Right lobe of liver (tissue), 6 donors: ENCODE data around the gene CANX. TPM values are rescaled to one million over a fixed set of nuclear protein-coding genes. Genes with fewer than 3 reads are reported as not detected.

Source experiments
- ATAC-seq, 4 donors: fragments of 200-7000 bp; cut with Tn5 transposase; one replicate each; pipeline ENCODE4 v1.9.1; 2020; ENCODE audit warnings: mild to moderate bottlenecking in 4 of 4, moderate library complexity in 4 of 4
- DNase-seq, 3 donors: peaks; one replicate each; pipeline ENCODE4 v3.0.0-alpha.2; 2020
- H3K27ac ChIP-seq, 3 donors: fragments of 200-600 bp; one replicate each; pipeline ENCODE4 v1.8.0; 2022
- H3K27me3 ChIP-seq, 2 donors: fragments of 200-600 bp; one replicate each; pipeline ENCODE4 v1.8.0; 2022
- H3K36me3 ChIP-seq, 4 donors: fragments of 200-600 bp; sonication (generic) in 1 of 4; one replicate each; pipeline versions ENCODE4 v1.5.1 to v1.8.0; 2017 to 2022; ENCODE audit warnings: control low read depth in 1 of 4
- H3K4me1 ChIP-seq, 4 donors: fragments of 200-600 bp; sonication (generic) in 1 of 4; one replicate each; pipeline versions ENCODE4 v1.5.1 to v1.8.0; 2017 to 2022; ENCODE audit warnings: control low read depth in 1 of 4
- H3K4me3 ChIP-seq, 3 donors: fragments of 200-600 bp; one replicate each; pipeline ENCODE4 v1.8.0; 2022
- H3K9me3 ChIP-seq, 4 donors: fragments of 200-600 bp; sonication (generic) in 1 of 4; one replicate each; pipeline versions ENCODE4 v1.5.1 to v1.8.0; 2017 to 2022; ENCODE audit warnings: control low read depth in 1 of 4
- CTCF ChIP-seq, 4 donors: fragments of 200-600 bp in 3 of 4; fragments of 450-650 bp in 1 of 4; IDR thresholded peaks; one replicate each; pipeline versions ENCODE4 v1.5.1 to v1.8.0; 2016 to 2022; ENCODE audit warnings: antibody characterized with exemption in 4 of 4, mild to moderate bottlenecking in 2 of 4
- POLR2A ChIP-seq: fragments of 450-650 bp; IDR thresholded peaks from one replicate; pipeline ENCODE4 v1.6.1; 2017; ENCODE audit warnings: antibody characterized with exemption, mild to moderate bottlenecking
- WGBS: methylation state at CpG from one replicate; pipeline ENCODE4 v1.1.6; 2018; ENCODE audit warnings: low coverage, low lambda C conversion rate; ENCODE audit not compliant: insufficient coverage; ENCODE audit errors: missing lambda C conversion rate; 5-methylcytosine and 5-hydroxymethylcytosine counted together
- intact Hi-C, 2 donors: fragments of 100-400 bp; cut with DNase I; formaldehyde crosslinking; loops; one replicate each; pipeline versions ENCODE4 v1.11.2 to v1.14.1; 2022
- total RNA-seq, 6 experiments: library from RNA; depleted of rRNA in 2 of 6; stranded (reverse); fragments of >200 nt in 2 of 6; fragmentation: NEBNext Ultra II Directional in 3 of 6; extraction: Animal tissue kit (Norgen Biotek cat#: 25700) in 3 of 6; gene quantifications; one replicate each; pipeline versions ENCODE4 v1.1.0 to v1.2.4, GENCODE V29; 2016 to 2023
- donor health status: DM: no; HTN: yes; CAD: no.
- donor health status: DM: no; HTN: no; CAD: no.
- donor health status: DM: no; HTN: no; CAD: no.
- donor health status: DM: no; HTN: yes; CAD: no.
- donor health status: DM: no; HTN: yes; CAD: no.

Gene CANX
- total RNA-seq, 6 experiments from 2014 or later = 363 to 606 (median 456) TPM

- Histone ChIP-seq H3K4me3 (no peak overlapping the region), H3K36me3 (no peaks in the 10 kb centered on the region), H3K27ac (peak overlapping the region in 2 of 3 donors; percentile 8 to 21), H3K4me1 (peaks cover 0 to 31% (median 16%) of the 10 kb centered on the region in 4 donors), H3K27me3 (no peaks in the 10 kb centered on the region), H3K9me3 (no peaks in the 10 kb centered on the region)
- 26% methylated on average over 2 of the region's 2 CpGs for WGBS
- ATAC-seq (peak; percentile 68 to 86 (median 73)), DNase-seq (no peak)
- TF ChIP-seq POLR2A (no peak), CTCF (IDR thresholded peaks at IDR 0.05) (no peak)
- intact Hi-C loops = no loop called here
Measured at GRCh38 chr5:179755022-179755421, 56.3 kb downstream of the CANX start.

DNA sequence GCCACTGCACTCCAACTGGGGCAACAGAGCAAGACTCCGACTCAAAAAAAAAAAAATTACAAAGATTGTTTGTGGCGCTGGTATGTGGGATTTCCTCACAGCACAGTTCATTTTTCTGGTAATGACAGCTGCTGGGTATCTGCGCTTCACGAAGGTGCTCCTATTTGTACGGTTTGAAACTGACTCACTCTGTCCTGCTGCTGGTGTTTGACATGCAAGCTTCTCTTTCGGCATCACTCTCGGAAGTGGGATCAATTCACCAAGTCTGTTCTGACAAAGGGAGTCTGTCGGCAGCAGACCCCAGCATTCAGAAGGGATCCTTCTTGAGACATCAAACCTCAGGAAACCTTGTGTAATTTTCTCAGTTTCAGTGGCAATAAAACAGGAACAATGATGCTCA lies 60.2 kb downstream of the CANX start:
- TF ChIP-seq CTCF (IDR thresholded peaks at IDR 0.05) (no peak), POLR2A (no peak)
- Histone ChIP-seq H3K4me1 (peaks cover 0 to 53% (median 28%) of the 10 kb centered on the region in 4 donors), H3K27ac (no peak overlapping the region), H3K9me3 (no peaks in the 10 kb centered on the region), H3K27me3 (no peaks in the 10 kb centered on the region), H3K36me3 (no peaks in the 10 kb centered on the region), H3K4me3 (no peak overlapping the region)
- intact Hi-C loops = no loop called here
- no peak for DNase-seq
- 78% methylated on average over 4 of the region's 8 CpGs for WGBS
- no peak for ATAC-seq

- intact Hi-C loops = loop anchor here (5.0 kb wide), 1 partner anchor 37 kb away; no protein-coding TSS in a partner anchor
- Histone ChIP-seq H3K9me3 (no peaks in the 10 kb centered on the region), H3K27ac (no peak overlapping the region), H3K4me3 (no peak overlapping the region), H3K4me1 (peaks cover 0 to 45% (median 24%) of the 10 kb centered on the region in 4 donors), H3K36me3 (no peaks in the 10 kb centered on the region), H3K27me3 (no peaks in the 10 kb centered on the region)
- WGBS = 86% methylated on average over 9 of the region's 9 CpGs
- no peak for TF ChIP-seq POLR2A
- no peak for TF ChIP-seq CTCF (IDR thresholded peaks at IDR 0.05)
- DNase-seq (no peak), ATAC-seq (no peak)
Measured at GRCh38 chr5:179759581-179760551, 61.1 kb downstream of the CANX start.

- TF ChIP-seq CTCF (IDR thresholded peaks at IDR 0.05) = no peak
- TF ChIP-seq POLR2A = no peak
Measured at GRCh38 chr5:179762079-179762780, 63.5 kb downstream of the CANX start.

More at GRCh38 chr5:179762079-179762780, 63.5 kb downstream of the CANX start:
- Histone ChIP-seq H3K36me3 (peaks cover 0 to 15% (median 0%) of the 10 kb centered on the region in 4 donors), H3K4me3 (no peak overlapping the region), H3K27me3 (no peaks in the 10 kb centered on the region), H3K9me3 (no peaks in the 10 kb centered on the region), H3K27ac (no peak overlapping the region), H3K4me1 (peaks cover 0 to 58% (median 27%) of the 10 kb centered on the region in 4 donors)
- no peak for DNase-seq
- peak; percentile 19 to 57 (median 54) for ATAC-seq
- WGBS = 31% methylated on average over 7 of the region's 10 CpGs
- intact Hi-C loops = loop anchor here (5.0 kb wide), 1 partner anchor 35 kb away; no protein-coding TSS in a partner anchor
